ENCODE results near the gene CARD19. TPM values are rescaled to one million over a fixed set of nuclear protein-coding genes. Genes with fewer than 3 reads are reported as not detected.

Gene CARD19
- total RNA-seq, 1 experiment from 2014 or later: 31.4 TPM

DNA sequence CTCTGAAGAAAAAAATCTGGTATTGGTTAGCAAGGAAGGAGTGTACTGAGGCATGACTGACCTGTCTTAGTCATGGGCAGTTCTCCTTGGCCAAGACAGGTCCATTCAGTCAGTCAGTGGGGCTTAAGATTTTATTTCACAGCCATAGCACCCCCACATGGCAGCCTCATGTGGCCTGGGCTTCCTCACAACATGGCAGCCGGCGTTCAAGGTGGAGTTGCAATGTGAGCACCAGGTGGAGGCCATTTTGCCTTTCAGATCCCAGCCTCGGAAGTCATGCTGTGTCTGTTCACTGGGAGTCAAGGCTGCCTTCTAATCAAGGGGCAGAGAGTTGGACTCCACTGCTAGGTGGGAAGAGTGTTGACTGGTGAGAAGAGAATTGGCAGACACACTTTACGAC lies 10.3 kb upstream of the CARD19 start:
- no peak for DNase-seq (ENCODE audit: low spot score)
- in situ Hi-C loops (cut with HindIII; ENCODE audit: low sequenced_read_pairs): no loop called here

DNA sequence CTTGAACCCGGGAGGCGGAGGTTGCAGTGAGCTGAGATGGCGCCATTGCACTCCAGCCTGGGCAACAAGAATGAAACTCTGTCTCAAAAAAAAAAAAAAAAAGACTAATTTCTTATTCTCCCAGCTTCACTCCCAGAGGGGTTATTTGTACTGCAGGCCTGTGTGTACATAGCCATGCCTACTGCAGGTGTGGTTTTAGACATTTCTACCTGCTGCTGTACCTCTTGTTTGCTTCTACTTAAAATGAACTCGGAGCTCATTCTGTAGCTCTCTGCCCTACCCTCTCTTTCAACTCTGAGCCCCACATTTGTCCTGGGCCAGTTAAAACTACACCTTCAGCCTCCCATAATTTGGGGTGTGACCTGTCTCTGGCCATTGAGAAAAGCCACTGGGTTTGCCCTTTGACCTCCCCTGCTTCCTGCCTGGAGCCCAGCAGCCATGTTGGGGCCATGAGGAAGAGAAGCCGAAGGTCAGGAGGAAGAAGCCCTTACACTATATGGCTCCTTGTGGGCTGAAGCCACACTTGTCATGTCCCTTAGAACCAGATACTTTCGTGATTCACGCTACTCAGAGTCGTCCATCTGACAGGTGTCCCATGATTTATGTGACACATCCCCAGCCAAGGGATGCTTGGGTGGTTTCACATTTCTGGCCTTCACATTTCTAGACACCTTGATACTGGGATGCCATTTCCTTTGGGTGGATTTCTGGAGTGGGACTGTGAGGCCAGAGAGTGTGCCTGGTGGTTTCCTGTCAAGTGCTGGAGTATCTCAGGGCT lies 9.4 kb upstream of the CARD19 start:
- in situ Hi-C loops (cut with HindIII; ENCODE audit: low sequenced_read_pairs): no loop called here
- DNase-seq (ENCODE audit: low spot score): no peak

GRCh38 chr9:93087971-93088655 lies 7.9 kb upstream of the CARD19 start:
- no peak for DNase-seq (ENCODE audit: low spot score)
- in situ Hi-C loops (cut with HindIII; ENCODE audit: low sequenced_read_pairs): no loop called here

DNA sequence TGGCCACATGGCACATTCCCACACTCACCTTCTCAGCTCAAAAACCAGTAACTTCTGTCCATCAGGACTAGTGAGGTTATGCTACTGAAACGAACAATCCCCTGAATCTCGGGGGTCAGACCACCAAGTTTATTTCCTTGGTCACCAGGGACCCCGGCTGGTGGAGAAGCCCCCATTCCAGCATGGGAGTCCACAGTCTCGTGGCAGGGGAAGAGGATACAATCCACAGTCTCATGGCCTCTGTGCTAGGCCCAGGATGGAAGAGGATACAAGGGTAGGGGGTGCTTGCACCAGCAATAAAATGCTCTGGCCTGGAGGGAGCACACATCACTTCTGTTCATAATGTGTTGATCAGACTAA lies 7.4 kb upstream of the CARD19 start:
- in situ Hi-C loops (cut with HindIII; ENCODE audit: low sequenced_read_pairs): no loop called here
- DNase-seq (ENCODE audit: low spot score): no peak

DNA sequence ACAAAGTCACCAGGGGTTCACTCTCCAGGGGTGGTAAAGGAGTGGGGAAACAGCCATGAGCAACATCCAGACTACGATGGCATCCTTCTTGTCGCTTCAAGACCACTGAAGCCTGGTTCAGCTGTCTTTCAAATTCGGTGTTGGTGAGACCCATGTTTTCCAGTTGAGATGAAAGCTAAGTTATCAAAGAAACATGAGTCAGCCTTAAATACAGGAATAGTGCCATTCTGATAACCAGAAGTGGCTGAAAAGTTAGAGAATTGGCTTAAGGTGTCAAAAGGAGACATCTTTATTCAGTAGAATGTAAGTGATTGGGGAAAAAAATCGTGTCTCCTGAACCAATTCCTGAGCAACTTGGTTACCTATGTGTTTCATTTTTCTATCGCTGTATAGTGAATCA lies 7.0 kb upstream of the CARD19 start:
- in situ Hi-C loops (cut with HindIII; ENCODE audit: low sequenced_read_pairs): no loop called here
- no peak for DNase-seq (ENCODE audit: low spot score)

GRCh38 chr9:93089481-93089991 lies 6.5 kb upstream of the CARD19 start:
- no peak for DNase-seq (ENCODE audit: low spot score)
- in situ Hi-C loops (cut with HindIII; ENCODE audit: low sequenced_read_pairs): no loop called here

DNA sequence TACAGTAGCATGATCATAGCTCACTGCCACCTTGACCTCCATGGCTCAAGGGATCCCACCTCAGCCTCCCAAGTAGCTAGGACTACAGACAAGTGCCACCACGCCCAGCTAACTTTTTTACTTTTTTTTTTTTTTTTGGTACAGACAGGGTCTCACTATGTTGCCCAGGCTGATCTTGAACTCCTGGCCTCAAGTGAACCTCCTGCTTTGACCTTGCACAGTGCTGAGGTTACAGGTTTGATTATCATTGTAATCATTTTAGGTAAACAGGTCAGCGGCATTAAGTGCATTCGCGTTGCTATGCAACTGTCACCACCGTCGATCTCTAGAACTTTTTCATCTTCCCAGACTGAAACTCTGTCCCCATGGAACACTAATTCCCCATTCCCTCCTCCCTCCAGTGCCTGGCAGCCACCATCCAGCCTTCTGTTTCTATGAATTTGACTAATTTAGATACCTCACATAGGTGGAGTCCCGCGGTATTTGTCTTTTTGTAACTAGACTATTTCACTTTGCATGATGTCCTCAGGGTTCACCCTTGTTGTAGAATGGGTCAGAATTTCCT lies 5.8 kb upstream of the CARD19 start:
- in situ Hi-C loops (cut with HindIII; ENCODE audit: low sequenced_read_pairs): no loop called here
- no peak for DNase-seq (ENCODE audit: low spot score)

DNA sequence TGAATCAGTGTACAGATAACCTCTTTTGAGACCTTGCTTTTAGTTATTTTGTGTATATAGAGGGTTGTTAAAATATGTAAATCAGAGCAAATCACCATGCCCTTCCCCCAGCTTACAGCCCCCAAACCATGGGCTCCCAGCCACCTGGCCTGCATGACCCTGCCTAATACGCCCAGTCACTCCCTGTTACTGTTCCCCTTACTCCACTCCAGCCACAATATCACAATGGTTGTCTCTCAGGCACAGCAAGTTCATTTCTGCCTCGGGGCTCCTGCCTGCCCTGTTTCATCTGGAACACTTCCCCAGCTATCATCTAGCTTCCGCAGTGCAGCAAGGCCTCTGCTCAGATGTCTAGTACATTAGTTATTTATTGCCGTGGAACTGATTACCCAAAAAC lies 5.0 kb upstream of the CARD19 start:
- DNase-seq (ENCODE audit: low spot score): no peak
- in situ Hi-C loops (cut with HindIII; ENCODE audit: low sequenced_read_pairs): no loop called here

GRCh38 chr9:93091453-93092081 lies 4.5 kb upstream of the CARD19 start:
- in situ Hi-C loops (cut with HindIII; ENCODE audit: low sequenced_read_pairs): no loop called here

GRCh38 chr9:93092251-93092991 lies 3.6 kb upstream of the CARD19 start:
- no peak for DNase-seq (ENCODE audit: low spot score)
- in situ Hi-C loops (cut with HindIII; ENCODE audit: low sequenced_read_pairs): no loop called here

More at GRCh38 chr9:93091453-93092081, 4.5 kb upstream of the CARD19 start:
- DNase-seq (ENCODE audit: low spot score): no peak

- in situ Hi-C loops (cut with HindIII; ENCODE audit: low sequenced_read_pairs): no loop called here
- DNase-seq (ENCODE audit: low spot score): no peak
Measured at GRCh38 chr9:93093127-93093876, 2.7 kb upstream of the CARD19 start.

DNA sequence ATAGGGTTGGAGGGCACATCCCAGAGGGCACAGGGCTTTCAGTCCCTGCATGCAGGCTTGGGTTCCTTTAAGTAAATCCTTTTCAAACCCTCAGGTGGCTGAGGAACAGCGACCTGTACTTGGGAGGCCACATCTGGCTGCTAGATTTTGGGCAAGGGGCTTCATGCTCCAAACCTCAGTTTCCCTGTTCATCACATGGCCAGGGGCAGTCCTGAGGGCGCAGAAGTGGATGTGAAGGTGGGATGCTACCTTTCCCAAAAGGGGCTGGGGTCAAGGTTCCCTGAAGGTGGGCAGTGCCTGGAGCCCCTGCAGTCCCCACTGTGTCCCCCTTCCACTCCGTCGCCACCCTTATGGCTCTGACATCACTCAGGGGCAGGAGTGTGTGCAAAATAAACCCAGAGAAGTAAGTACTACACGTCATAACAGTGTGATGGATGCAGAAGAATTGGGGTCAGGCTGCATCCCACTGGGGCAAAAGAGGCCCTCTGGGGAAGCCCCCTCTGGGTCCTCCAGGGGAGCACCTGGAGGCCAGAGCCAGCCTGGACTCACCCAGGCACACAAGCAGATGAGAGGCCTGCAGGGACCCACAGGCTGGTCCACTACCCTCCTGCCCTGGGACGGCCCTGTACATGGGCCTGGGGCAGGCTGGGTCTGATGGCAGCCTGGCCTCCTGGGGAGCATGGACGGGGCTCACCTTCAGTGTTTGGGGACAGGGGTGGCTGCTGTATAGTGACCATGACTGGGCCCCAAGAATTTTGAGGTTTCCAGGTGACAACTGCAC lies 1.9 kb upstream of the CARD19 start:
- no peak for DNase-seq (ENCODE audit: low spot score)
- in situ Hi-C loops (cut with HindIII; ENCODE audit: low sequenced_read_pairs): no loop called here

DNA sequence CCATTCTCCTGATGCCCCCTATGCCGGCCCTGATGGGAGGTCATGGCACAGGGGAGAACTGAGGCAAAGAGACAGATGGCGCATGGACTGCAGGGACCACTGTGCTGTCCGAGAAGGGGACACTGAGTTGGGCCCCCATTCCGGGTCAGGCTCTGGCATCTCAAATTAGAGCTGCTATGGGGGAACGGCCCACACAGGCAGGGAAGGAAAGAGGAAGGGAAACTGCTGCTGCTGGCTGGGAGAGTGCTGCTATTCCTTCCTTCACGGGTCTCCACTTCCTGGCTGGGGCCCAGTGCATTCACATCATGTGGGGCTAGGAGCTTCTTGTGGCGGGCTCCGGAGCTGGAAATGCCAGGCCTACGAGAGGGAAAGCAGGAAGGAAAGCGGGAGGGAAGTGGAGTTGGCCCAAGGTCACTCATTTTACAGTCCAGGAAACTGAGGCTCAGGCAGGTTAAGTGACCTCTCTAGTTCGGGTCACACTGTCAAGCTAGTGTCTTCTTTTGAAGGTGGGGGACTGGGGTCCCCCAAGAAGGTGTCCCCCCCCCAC lies 1.3 kb upstream of the CARD19 start:
- peak; percentile 54 for DNase-seq (ENCODE audit: low spot score)

DNA sequence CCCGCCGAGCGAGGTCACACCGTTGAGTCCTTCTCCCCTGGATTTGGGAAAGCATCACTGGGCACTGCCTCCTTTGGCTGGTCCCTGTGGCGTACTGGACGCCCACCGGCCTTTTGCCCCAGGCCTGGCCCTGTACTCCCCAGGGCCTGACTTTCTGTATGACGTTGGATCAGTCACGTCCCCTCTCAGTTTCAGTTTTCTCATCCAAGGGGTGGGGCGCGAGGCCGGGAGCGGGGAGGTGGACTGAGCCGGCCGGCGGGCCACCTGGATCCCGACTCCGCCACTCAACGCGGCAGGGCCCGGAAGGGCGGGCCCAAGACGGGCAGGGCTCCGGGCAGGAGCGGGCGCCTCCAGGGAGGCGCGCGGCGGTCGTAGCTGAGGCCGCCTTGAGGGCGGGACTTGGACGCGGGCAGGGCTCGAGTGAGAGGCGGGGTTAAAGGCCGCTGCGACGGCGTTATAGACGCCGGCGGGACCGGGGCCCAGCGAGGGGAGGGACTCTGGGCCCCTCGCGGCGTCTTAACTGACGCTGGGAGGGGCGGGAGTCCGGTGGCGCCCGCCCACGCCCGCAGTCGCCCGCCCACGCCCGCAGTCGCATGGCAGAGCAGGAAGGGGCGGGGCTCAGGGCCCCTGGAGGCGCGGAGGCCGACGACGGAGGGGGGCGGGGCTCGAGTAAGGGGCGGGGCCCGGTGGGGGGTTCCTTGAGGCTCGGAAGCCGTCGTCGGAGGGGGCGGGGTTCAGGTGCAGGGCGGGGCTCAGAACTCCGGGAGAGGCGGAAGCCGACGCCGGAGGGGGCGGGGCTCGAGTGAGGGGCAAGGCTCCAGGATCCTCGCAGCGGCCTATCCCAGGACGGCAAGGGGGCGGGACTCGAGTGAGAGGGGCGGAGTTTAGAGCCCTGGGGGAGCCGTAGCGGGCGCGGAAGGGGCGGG lies 549 bp upstream of the CARD19 start:
- DNase-seq (ENCODE audit: low spot score): peak; percentile 99

More for the DNA sequence above, 1.3 kb upstream of the CARD19 start:
- in situ Hi-C loops (cut with HindIII; ENCODE audit: low sequenced_read_pairs): no loop called here

GRCh38 chr9:93096811-93097382 lies 880 bp downstream of the CARD19 start:
- DNase-seq (ENCODE audit: low spot score): no peak
- in situ Hi-C loops (cut with HindIII; ENCODE audit: low sequenced_read_pairs): no loop called here

More for the DNA sequence above, 549 bp upstream of the CARD19 start:
- in situ Hi-C loops (cut with HindIII; ENCODE audit: low sequenced_read_pairs): no loop called here

DNA sequence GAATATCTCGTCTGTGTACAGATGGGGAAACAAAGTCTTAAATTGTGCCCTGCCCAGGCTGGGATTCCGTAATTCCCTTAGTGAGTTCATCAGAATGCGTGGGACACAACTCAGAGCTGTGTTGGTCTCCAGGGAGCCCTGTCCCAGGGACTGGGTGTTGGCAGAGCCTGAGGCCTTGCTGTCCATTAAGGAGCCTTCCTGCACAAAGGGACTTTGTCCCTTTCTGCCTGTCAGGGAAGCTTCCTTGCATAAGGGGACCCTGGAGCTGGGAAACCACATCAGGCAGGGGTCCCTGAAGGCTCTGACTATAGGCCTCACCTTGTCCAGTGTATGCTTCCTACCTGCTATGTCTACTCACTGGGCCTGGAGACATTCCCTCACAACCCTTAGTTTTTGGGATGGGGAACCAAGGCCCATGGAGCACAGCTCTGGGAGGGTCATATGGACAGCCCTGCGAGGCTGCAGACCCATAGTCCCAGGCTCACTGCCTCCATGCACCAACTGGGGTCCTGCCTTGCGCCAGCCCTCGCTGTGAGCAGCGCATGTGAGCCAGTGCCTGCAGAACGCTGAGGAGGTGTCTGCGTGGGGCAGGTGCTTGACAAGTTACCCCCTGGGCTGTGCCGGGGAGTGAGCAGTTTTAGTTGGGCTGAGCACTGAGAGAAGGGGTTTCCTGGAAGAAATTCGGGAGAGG lies 1.6 kb downstream of the CARD19 start:
- in situ Hi-C loops (cut with HindIII; ENCODE audit: low sequenced_read_pairs): no loop called here

More for the DNA sequence above, 1.6 kb downstream of the CARD19 start:
- peak; percentile 38 for DNase-seq (ENCODE audit: low spot score)
